CD4-positive, alpha-beta T cell treated with Interleukin-10 for 1 hour (primary cell): Measurements from ENCODE around the gene CALN1.
"Not testable (repeated sequence)": the region's sequence is repeated elsewhere in the genome, so short reads cannot be mapped to it uniquely, and the experiment has no call there.

Experiments used
- DNase-seq: peaks from one replicate; pipeline ENCODE4 v3.0.0-alpha.2; 2020

Gene CALN1

DNA sequence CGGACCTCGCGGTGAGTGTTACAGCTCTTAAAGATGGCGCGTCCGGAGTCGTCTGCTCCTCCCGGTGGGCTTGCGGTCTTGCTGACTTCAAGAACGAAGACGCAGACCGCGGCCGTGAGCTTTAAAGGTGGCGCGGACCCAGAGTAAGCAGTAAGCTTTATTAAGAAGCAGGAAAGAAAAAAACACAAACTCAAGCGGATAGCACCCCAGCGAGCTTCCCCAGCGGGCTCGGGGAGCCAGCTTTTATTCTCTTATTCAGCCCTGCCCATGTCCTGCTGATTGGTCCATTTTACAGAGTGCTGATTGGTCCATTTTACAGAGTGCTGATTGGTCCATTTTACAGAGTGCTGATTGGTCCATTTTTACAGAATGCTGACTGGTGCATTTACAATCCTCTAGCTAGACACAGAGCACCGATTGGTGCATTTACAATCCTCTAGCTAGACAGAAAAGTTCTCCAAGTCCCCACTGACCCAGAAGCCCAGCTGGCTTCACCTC lies at the start of gene CALN1:
Gene CALN1 (minus strand): TSS at position 218 of the 498 bp plus-strand sequence.
- DNase-seq: not testable (repeated sequence)

DNA sequence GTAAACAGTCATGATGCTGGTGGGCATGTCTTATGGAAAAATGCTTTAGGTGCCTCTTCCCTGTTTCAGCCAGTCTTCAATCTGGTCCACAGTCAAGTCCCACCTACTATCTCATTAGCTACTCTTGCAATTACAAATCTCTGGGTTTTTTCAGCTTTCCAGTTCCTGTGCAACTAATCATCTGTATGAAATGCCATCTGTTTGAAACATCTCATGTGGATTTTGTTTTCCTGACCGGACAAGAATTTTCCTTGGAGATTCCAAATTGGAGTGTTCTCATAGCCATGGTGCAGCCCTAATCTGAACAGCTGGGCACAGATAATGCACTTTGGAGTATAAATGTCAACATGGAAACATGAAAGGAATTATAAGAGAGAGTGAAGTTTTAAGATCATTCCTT lies 41.3 kb upstream of the CALN1 start:
- no peak for DNase-seq

- DNase-seq: no peak
Observed at GRCh38 chr7:72447465-72448204, 35.5 kb upstream of the CALN1 start.

GRCh38 chr7:72446591-72447462 lies 34.7 kb upstream of the CALN1 start:
- DNase-seq: no peak

GRCh38 chr7:72446131-72446530 lies 34.0 kb upstream of the CALN1 start:
- no peak for DNase-seq

GRCh38 chr7:72445580-72445979 lies 33.4 kb upstream of the CALN1 start:
- no peak for DNase-seq

GRCh38 chr7:72445075-72445474 lies 32.9 kb upstream of the CALN1 start:
- no peak for DNase-seq

DNA sequence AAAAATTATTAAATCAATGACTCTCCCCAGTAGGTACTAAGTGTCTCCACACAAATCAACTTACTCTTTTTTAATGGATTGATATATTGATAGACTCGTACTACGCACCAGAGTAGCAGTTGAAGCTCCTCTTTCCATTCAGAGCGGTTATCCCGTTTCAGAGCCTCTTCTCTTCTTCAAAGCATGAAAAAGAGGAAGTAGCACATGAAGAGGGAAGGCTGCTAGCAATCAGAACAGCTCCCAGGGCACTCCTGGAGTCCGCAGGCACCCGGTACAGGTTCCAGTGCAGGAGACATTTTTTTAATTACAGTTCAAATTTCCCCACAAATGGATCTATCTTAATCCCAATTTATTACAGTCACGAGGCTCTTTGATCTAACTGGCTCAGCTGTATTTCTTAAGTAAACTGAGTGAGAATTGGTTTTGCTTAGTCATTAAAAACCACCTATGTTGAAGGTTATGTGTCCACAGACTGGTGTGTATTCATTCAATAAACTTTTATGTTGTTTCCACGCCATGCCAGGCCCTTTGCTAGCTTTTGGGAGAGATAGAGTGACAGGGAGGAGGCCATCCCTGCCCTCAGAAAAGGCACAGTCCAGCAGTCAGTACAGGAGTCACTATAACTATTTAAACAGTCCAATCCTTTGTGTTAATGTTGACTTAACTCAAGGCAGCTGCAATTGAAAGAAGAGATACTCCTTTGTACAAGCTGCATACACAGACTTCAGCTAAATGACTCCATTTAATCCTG lies 32.1 kb upstream of the CALN1 start:
- no peak for DNase-seq

DNA sequence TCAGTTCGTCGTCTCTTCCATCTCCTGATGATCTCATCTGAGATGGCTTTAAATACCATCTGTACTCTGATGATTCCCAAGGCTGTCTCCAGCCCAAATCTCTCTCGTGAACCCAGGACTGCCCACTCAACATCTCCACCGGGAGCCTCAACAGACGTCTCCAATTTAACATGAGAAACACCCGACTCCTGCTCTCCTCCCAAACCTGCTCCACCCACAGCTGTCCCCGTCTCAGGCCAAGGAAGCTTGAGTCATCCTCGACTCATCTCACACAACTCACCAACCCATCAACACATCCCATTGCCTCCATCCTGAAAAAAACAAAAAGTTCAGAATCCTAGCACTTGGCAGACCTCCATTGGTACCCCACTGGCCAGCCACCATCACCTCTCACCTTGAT lies 29.7 kb upstream of the CALN1 start:
- DNase-seq: no peak

DNA sequence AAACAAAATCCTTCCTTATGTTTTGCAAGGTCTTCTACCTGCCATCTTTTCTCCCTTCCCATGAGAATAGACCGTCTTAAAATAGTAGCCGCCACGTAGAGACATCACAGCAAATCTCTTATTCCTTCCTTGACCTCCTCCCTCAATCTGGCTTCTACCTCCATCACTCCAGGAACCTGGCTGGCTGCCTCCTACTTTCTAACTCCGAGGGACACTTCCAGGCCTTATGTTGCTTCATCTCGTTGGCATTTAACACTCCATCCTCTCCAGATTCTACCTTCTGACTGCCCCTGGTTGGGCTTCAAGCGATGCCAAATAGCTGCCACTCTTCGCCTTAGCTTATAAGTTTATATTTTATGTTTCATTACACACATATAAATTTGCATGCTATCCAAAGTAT lies 26.4 kb upstream of the CALN1 start:
- no peak for DNase-seq

- DNase-seq: no peak
Observed at GRCh38 chr7:72437610-72438009, 25.5 kb upstream of the CALN1 start.

DNA sequence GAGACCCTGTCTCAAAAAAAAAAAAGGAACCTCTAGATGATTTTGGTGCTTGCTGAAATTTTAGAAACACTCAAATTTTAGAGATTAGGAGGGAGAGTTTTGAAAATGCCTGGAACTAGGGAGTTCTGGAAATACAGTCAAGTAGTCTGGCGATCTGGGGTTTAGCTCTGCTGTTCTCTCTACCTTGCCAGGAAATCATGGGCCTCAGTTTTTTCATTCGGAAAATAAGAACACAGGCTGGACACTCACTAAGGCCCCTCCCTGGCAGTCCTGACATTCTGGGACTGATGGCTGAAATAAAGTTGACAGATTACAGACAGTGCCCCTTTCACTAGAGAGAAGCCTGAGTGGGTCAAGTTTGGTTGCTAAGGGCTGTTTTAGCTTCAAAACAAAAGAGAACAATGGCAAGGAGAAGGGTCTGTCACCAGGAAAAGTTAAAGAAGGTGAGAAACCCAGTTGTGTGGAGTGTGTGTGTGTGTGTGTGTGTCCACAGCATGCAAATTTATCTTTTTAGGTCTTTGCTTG lies 25.0 kb upstream of the CALN1 start:
- no peak for DNase-seq

GRCh38 chr7:72435925-72436480 lies 23.9 kb upstream of the CALN1 start:
- no peak for DNase-seq

DNA sequence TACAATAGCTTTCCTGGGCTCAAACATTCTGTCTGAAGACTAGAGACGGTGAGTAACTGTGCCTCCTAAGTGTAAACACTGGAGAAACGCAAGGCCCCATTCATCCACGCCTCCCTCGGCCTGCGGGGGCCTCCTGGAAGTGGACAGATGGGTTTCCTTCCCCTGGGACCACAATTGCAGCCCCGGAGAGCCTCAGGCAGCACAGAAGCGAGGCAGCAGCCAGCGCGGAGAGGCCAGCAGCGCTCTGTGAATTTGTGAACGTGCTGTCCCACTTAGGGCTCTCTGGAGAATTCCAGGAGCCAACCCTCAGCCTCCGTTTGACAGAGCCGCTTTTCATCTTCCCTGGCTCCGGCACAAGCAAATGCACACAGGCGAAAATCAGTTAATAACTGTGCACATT lies 23.2 kb upstream of the CALN1 start:
- DNase-seq: no peak

- DNase-seq: no peak
Observed at GRCh38 chr7:72430531-72430930, 18.4 kb upstream of the CALN1 start.

GRCh38 chr7:72429316-72429715 lies 17.2 kb upstream of the CALN1 start:
- no peak for DNase-seq

GRCh38 chr7:72416846-72417245 lies 4.7 kb upstream of the CALN1 start:
- DNase-seq: no peak

GRCh38 chr7:72415586-72415985 lies 3.4 kb upstream of the CALN1 start:
- DNase-seq: no peak

- DNase-seq: no peak
Observed at GRCh38 chr7:72413886-72414285, 1.7 kb upstream of the CALN1 start.

GRCh38 chr7:72413290-72413689 lies 1.2 kb upstream of the CALN1 start:
- no peak for DNase-seq

GRCh38 chr7:72411419-72411818 lies 719 bp downstream of the CALN1 start:
- no peak for DNase-seq

DNA sequence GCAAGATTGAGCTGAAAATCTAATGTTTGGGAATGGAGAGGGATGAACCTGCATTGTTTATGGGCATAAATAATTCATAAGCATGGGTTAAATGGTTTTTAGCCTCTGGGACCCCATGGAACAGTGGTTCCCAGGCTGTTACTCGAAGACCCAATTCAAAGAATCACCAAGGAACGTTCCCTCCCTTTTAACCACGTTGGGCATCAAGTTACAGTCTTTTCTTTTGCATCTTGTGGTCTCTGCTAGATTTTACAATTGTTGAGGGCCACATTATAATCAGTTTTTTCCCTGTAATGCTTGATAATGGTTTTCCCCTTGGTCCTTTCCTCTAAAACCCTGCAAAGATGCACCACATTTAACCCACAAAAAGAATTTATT lies 2.5 kb downstream of the CALN1 start:
- DNase-seq: no peak
